Cardiac muscle cell (in vitro differentiated cells and primary cell): ENCODE data around the gene HIVEP1. TPM values are rescaled to one million over a fixed set of nuclear protein-coding genes. Genes with fewer than 3 reads are reported as not detected.
A peak's percentile ranks its signal among the peaks of the same experiment; 100 is the strongest.

Source experiments
- DNase-seq, 2 donors: peaks; one replicate each; pipeline versions ENCODE4 v3.0.0 to v3.0.0-alpha.2; 2010 to 2017; ENCODE audit warnings: low read depth in 1 of 2, low spot score in 1 of 2
- H3K27ac ChIP-seq: fragments of 200-600 bp; sonication (generic); 2 replicates; pipeline ENCODE4 v1.5.1; 2016
- H3K27me3 ChIP-seq: fragments of 200-600 bp; sonication (generic); 2 replicates; pipeline ENCODE4 v1.6.0; 2016; ENCODE audit warnings: control low read depth
- H3K36me3 ChIP-seq: fragments of 200-600 bp; sonication (generic); 2 replicates; pipeline ENCODE4 v1.5.1; 2016; ENCODE audit warnings: control low read depth
- H3K4me1 ChIP-seq: fragments of 200-600 bp; sonication (generic); 2 replicates; pipeline ENCODE4 v1.8.1; 2017; ENCODE audit warnings: low read depth, mild to moderate bottlenecking, mixed run types
- H3K4me3 ChIP-seq: fragments of 200-600 bp; sonication (generic); 2 replicates; pipeline ENCODE4 v1.5.1; 2016; ENCODE audit warnings: mild to moderate bottlenecking
- H3K9me3 ChIP-seq: fragments of 200-600 bp; sonication (generic); 2 replicates; pipeline ENCODE4 v1.5.1; 2017; ENCODE audit warnings: low read depth, mild to moderate bottlenecking, control low read depth
- CTCF ChIP-seq: IDR thresholded peaks from 2 replicates; pipeline ENCODE4 v1.5.1; 2012; ENCODE audit warnings: low read depth, mild to moderate bottlenecking, low read length
- polyA plus RNA-seq: library from polyadenylated mRNA; unstranded; fragments of >200 nt; fragmentation: Nextera tagmentation; extraction: Ambion mirVana; gene quantifications from 2 replicates; pipeline ENCODE4 v1.2.1, GENCODE V29; 2016
- total RNA-seq: library from RNA; depleted of rRNA; stranded (reverse); fragments of >200 nt; gene quantifications from 2 replicates; pipeline ENCODE4 v1.2.3, GENCODE V29; 2016

HIVEP1 gene
- total and polyA plus RNA-seq, 2 experiments from 2014 or later, result 5.3 to 20.0 TPM

GRCh38 chr6:12020187-12020791, 8.2 kb downstream of the HIVEP1 start:
- Histone ChIP-seq H3K4me3 (no peak overlapping the region), H3K4me1 (peaks cover 9% of the 10 kb centered on the region), H3K27me3 (no peaks in the 10 kb centered on the region), H3K36me3 (peaks cover 5% of the 10 kb centered on the region), H3K9me3 (no peaks in the 10 kb centered on the region), H3K27ac (no peak overlapping the region)
- no peak for TF ChIP-seq CTCF
- DNase-seq, result no peak

- no peak for DNase-seq
- Histone ChIP-seq H3K4me3 (no peak overlapping the region), H3K36me3 (no peaks in the 10 kb centered on the region), H3K27me3 (no peaks in the 10 kb centered on the region), H3K27ac (no peak overlapping the region), H3K9me3 (no peaks in the 10 kb centered on the region), H3K4me1 (peaks cover 9% of the 10 kb centered on the region)
- no peak for TF ChIP-seq CTCF
Observed at GRCh38 chr6:12022481-12022880, 10.4 kb downstream of the HIVEP1 start.

GRCh38 chr6:12022953-12023388, 10.9 kb downstream of the HIVEP1 start:
- no peaks in the 10 kb centered on the region for H3K9me3 ChIP-seq
- H3K4me3 ChIP-seq, result no peak overlapping the region
- DNase-seq, result no peak
- no peaks in the 10 kb centered on the region for H3K36me3 ChIP-seq
- TF ChIP-seq CTCF, result no peak
- H3K27me3 ChIP-seq, result no peaks in the 10 kb centered on the region
- peaks cover 9% of the 10 kb centered on the region for H3K4me1 ChIP-seq
- H3K27ac ChIP-seq, result no peak overlapping the region

- Histone ChIP-seq H3K4me3 (no peak overlapping the region), H3K4me1 (peaks cover 9% of the 10 kb centered on the region), H3K36me3 (no peaks in the 10 kb centered on the region), H3K27me3 (no peaks in the 10 kb centered on the region), H3K9me3 (no peaks in the 10 kb centered on the region), H3K27ac (peak overlapping the region; percentile 0)
- no peak for TF ChIP-seq CTCF
- no peak for DNase-seq
Observed at GRCh38 chr6:12024216-12024615, 12.1 kb downstream of the HIVEP1 start.

- Histone ChIP-seq H3K27ac (peak overlapping the region; percentile 0), H3K27me3 (no peaks in the 10 kb centered on the region), H3K4me3 (no peak overlapping the region), H3K4me1 (peaks cover 9% of the 10 kb centered on the region), H3K36me3 (no peaks in the 10 kb centered on the region), H3K9me3 (no peaks in the 10 kb centered on the region)
- no peak for TF ChIP-seq CTCF
- peak in 1 of 2 donors; percentile 50 for DNase-seq
Observed at GRCh38 chr6:12024699-12025434, 12.8 kb downstream of the HIVEP1 start.
